K562 (cell line): Measurements from ENCODE around the gene GATA1. TPM values are rescaled to one million over a fixed set of nuclear protein-coding genes. Genes with fewer than 3 reads are reported as not detected.

Source experiments
- ATAC-seq: fragments of 200-7000 bp; cut with Tn5 transposase; 3 replicates; pipeline ENCODE4 v1.9.1; 2020; ENCODE audit warnings: moderate library complexity
- BruUV-seq: library from RNA; stranded (reverse); fragments of 400-500 nt; replicated peaks from 2 replicates; lab custom pipeline; 2021; lab: Mats Ljungman, UMichigan
- CTCF ChIA-PET: fragments of 300-600 bp; formaldehyde crosslinking; extraction: SDS; loops from one replicate; lab custom pipeline; 2021; ENCODE audit warnings: low intra/inter-chr PET ratio; lab: Yijun Ruan, JAX
- POLR2A ChIA-PET: fragments of 300-600, 350-650 bp; sonication (Branson Sonifier 250); formaldehyde crosslinking; extraction: SDS; loops from one replicate; lab custom pipeline; 2021; ENCODE audit warnings: antibody characterized with exemption, inconsistent platforms; lab: Yijun Ruan, JAX
- DNase-seq, 4 experiments: peaks; one replicate each; pipeline versions ENCODE4 v3.0.0 to v3.0.0-alpha.2; 2011 to 2018; ENCODE audit warnings: low spot score in 3 of 4, mixed read lengths in 3 of 4; ENCODE audit errors: extremely low read depth in 1 of 4
- FAIRE-seq: peaks from 2 replicates; lab custom pipeline; 2011; peaks lifted over from hg19 to GRCh38; lab: Jason Lieb, UNC
- H2AFZ ChIP-seq: 2 replicates; pipeline ENCODE4 v1.6.0; 2011; ENCODE audit warnings: low read depth, low read length, control low read depth, inconsistent platforms
- H3K27ac ChIP-seq: fragments of 200-600 bp; 3 replicates; pipeline ENCODE4 v1.8.0; 2011; ENCODE audit warnings: low read depth, mild to moderate bottlenecking, control low read depth, inconsistent platforms, low read length, moderate library complexity, mixed read lengths; ENCODE audit errors: extremely low read depth
- H3K27me3 ChIP-seq, 2 experiments: fragments of 300-600 bp in 1 of 2; 2 replicates in 1 of 2; 3 replicates in 1 of 2; pipeline versions ENCODE4 v1.6.0 to v1.8.0; 2011; ENCODE audit warnings: inconsistent platforms in 2 of 2, low read length in 2 of 2, mild to moderate bottlenecking in 1 of 2, mixed read lengths in 1 of 2, moderate library complexity in 1 of 2; ENCODE audit not compliant: control insufficient read depth in 2 of 2, insufficient read depth in 2 of 2
- H3K36me3 ChIP-seq: fragments of 300-600 bp; 3 replicates; pipeline ENCODE4 v1.8.0; 2011; ENCODE audit warnings: mild to moderate bottlenecking, low read length, inconsistent platforms; ENCODE audit not compliant: control insufficient read depth, insufficient read depth
- H3K4me1 ChIP-seq, 2 experiments: fragments of 200-600 bp in 1 of 2; replicated peaks in 1 of 2; 2 replicates in 1 of 2; 3 replicates in 1 of 2; pipeline versions ENCODE4 v1.5.1 to v1.8.0; 2011; ENCODE audit warnings: inconsistent platforms in 2 of 2, low read length in 2 of 2, mild to moderate bottlenecking in 1 of 2, mixed read lengths in 1 of 2, moderate library complexity in 1 of 2; ENCODE audit not compliant: control insufficient read depth in 2 of 2, insufficient read depth in 2 of 2
- H3K4me2 ChIP-seq: 2 replicates; pipeline ENCODE4 v1.6.1; 2011; ENCODE audit warnings: low read length, control low read depth, inconsistent platforms, mixed read lengths; ENCODE audit not compliant: insufficient read depth
- H3K4me3 ChIP-seq: fragments of 200-600 bp; sonication (generic), shearing (Covaris generic); 2 replicates; pipeline ENCODE4 v1.5.1; 2016; ENCODE audit warnings: control low read depth, inconsistent platforms
- H3K79me2 ChIP-seq: fragments of 200-600 bp; 3 replicates; pipeline ENCODE4 v1.8.0; 2011; ENCODE audit warnings: low read length, inconsistent platforms; ENCODE audit not compliant: control insufficient read depth, insufficient read depth
- H3K9ac ChIP-seq, 2 experiments: 2 replicates each; pipeline versions ENCODE4 v1.6.0 to v1.6.1; 2011; ENCODE audit warnings: low read depth in 2 of 2, low read length in 2 of 2, control low read depth in 1 of 2, inconsistent platforms in 1 of 2, mild to moderate bottlenecking in 1 of 2, mixed read lengths in 1 of 2; ENCODE audit not compliant: insufficient read depth in 1 of 2
- H3K9me1 ChIP-seq: one replicate; pipeline ENCODE4 v1.6.0; 2011; ENCODE audit warnings: inconsistent platforms, mild to moderate bottlenecking, low read length, moderate library complexity; ENCODE audit not compliant: control insufficient read depth, insufficient read depth
- H3K9me3 ChIP-seq: replicated peaks from 2 replicates; pipeline ENCODE4 v1.5.1; 2011; ENCODE audit warnings: low read depth, low read length, inconsistent platforms; ENCODE audit not compliant: control insufficient read depth, insufficient read depth
- H4K20me1 ChIP-seq: replicated peaks from 2 replicates; pipeline ENCODE4 v1.6.1; 2011; ENCODE audit warnings: low read length, inconsistent platforms, mixed read lengths; ENCODE audit not compliant: control insufficient read depth, insufficient read depth
- GABPB1 ChIP-seq: sonication (generic); formaldehyde crosslinking; IDR thresholded peaks from 2 replicates; pipeline ENCODE4 v1.8.0; 2022; ENCODE audit warnings: mild to moderate bottlenecking, missing genetic modification reagents
- NCOA4 ChIP-seq: fragments of 450-650 bp; IDR thresholded peaks from 2 replicates; pipeline ENCODE4 v1.6.1; 2018; ENCODE audit warnings: mild to moderate bottlenecking; ENCODE audit not compliant: partially characterized antibody
- TRIM24 ChIP-seq, 2 experiments: fragments of 450-650 bp; IDR thresholded peaks; 2 replicates each; pipeline ENCODE4 v1.6.1; 2016
- WGBS: fragments of 100-300 bp; shearing (Covaris generic); methylation state at CpG from one replicate; pipeline ENCODE4 v1.1.6; 2016; ENCODE audit warnings: low coverage, mixed read lengths; ENCODE audit not compliant: insufficient coverage; ENCODE audit errors: missing lambda C conversion rate; 5-methylcytosine and 5-hydroxymethylcytosine counted together
- in situ Hi-C: fragments of 300-500 bp; cut with MboI; formaldehyde crosslinking; loops from 4 replicates; pipeline ENCODE4 v1.15.0; 2018; ENCODE audit warnings: inconsistent platforms, mixed read lengths
- intact Hi-C: fragments of 100-400 bp; cut with micrococcal nuclease; formaldehyde crosslinking; loops from 2 replicates; pipeline ENCODE4 v1.14.2; 2022
- polyA plus RNA-seq, 8 experiments: library from polyadenylated mRNA; depleted of rRNA in 4 of 8; stranded (reverse) in 5 of 8; unstranded in 3 of 8; fragments of >200 nt; fragmentation: Nextera tagmentation in 2 of 8; fragmentation: Illumina TruSeq in 1 of 8; extraction: Ambion mirVana in 2 of 8; extraction: Trizol in 1 of 8; gene quantifications; 2 replicates each; pipeline versions ENCODE4 v1.2.1 to v1.2.3, GENCODE V29; 2011 to 2014; ENCODE audit warnings: inconsistent platforms in 1 of 8, missing spikeins in 1 of 8
- total RNA-seq, 7 experiments: library from RNA; depleted of rRNA in 6 of 7; stranded (reverse); fragments of >200 nt in 6 of 7; fragmentation: Illumina TruSeq in 2 of 7; extraction: Trizol in 2 of 7; gene quantifications; 2 replicates each; pipeline versions ENCODE4 v1.2.1 to v1.2.3, GENCODE V29; 2011 to 2021; ENCODE audit warnings: low replicate concordance in 1 of 7
- TF ChIP-seq, protein P1 (sequence below), 3 experiments: IDR thresholded peaks in 2 of 3; conservative IDR thresholded peaks in 1 of 3; 2 replicates each; pipeline ENCODE4 v1.5.1; 2011 to 2012; ENCODE audit warnings: low read length in 3 of 3, mild to moderate bottlenecking in 3 of 3, control low read depth in 2 of 3, improper control_type of control experiment in 1 of 3, inconsistent platforms in 1 of 3, low read depth in 1 of 3, mixed read lengths in 1 of 3, moderate library complexity in 1 of 3; ENCODE audit not compliant: insufficient read depth in 2 of 3
- TF ChIP-seq, protein P2 (sequence below): sonication (generic); formaldehyde crosslinking; IDR thresholded peaks from 2 replicates; pipeline ENCODE4 v1.8.1; 2023; ENCODE audit warnings: mild to moderate bottlenecking, missing genetic modification reagents

Gene GATA1
- total and polyA plus RNA-seq, 9 of the 15 experiments (the other 6 are each of a cell fraction or from before 2014, with no cell fraction given) = 11.9 to 291 (median 116) TPM

DNA sequence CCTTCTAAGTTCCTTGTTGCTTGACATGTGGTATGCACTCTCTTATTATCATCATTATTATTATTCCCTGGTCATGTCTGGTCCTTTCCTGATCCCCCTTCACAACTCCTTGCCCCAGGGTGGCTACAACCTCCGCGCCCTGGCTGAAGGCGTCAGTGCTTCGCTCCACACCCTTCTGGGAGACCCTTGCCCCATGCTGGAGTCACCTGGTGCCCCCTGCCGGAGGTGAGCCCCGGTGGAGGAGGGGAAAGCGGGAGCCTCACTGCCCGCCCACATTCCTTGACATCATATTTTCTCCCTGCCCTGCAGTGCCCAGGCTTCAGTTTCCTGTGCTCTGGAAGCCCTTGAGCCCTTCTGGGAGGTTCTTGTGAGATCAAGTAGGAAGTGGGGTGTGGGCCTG lies 28.9 kb downstream of the GATA1 start:
- intact Hi-C loops = no loop called here
- in situ Hi-C loops = no loop called here
- TF ChIP-seq GABPB1 (CRISPR knock-in tag) = no peak
- TF ChIP-seq NCOA4 = no peak

DNA sequence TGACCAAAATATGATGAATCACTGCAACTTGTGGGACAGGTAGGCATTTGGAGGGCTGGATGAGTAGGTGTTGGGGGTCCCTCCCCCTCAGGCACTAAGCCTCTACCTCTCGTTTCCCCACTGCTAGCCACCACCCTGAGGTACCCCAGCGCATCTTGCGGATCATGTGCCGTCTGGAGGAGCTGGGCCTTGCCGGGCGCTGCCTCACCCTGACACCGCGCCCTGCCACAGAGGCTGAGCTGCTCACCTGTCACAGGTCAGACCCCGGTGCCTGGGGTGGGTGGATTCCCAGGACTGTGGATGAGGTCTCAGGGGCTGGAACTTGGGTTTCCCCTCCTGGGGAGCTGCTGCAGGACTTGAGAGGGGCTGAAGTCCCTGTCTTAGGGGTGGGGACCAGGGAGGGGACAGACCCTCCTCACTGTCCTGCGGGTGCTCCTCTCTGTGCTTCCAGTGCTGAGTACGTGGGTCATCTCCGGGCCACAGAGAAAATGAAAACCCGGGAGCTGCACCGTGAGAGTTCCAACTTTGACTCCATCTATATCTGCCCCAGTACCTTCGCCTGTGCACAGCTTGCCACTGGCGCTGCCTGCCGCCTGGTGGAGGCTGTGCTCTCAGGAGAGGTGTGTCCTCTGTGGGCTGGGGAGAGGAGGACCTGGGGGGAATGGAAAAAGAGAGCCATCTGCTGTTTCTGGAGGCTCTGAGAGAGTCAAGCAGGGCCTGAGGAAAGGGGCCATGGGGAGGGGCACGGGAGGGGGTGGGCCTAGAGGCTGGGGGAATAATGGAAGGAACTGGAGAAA lies 29.8 kb downstream of the GATA1 start:
- 92% methylated on average over 2 of the region's 18 CpGs for WGBS
- Histone ChIP-seq H3K9ac (peak overlapping the region in 1 of 2 experiments; percentile 58; a peak in 2 of 4 replicates), H3K9me3 (no peaks in the 10 kb centered on the region), H3K36me3 (peaks cover 37% of the 10 kb centered on the region; the same call in 2 of the 3 replicates), H3K4me1 (peaks cover 5 to 12% of the 10 kb centered on the region in 2 experiments; a peak in 4 of 5 replicates), H2AFZ (no peak overlapping the region), H3K4me3 (no peak overlapping the region), H3K27ac (no peak overlapping the region), H3K4me2 (no peak overlapping the region), H4K20me1 (no peaks in the 10 kb centered on the region), H3K27me3 (no peaks in the 10 kb centered on the region), H3K79me2 (no peaks in the 10 kb centered on the region), H3K9me1 (no peaks in the 10 kb centered on the region)
- ChIA-PET CTCF (no interaction called here), POLR2A (interaction anchor here (0.7 kb wide), 1 partner anchor 11 kb away, joined by 3 read pairs; no protein-coding TSS in a partner anchor)
- peak; percentile 80 for ATAC-seq
- DNase-seq = peak in 1 of 4 experiments; percentile 21
- no peak for FAIRE-seq
- intact Hi-C loops = no loop called here
- in situ Hi-C loops = no loop called here
- no TSS peak for BruUV-seq
- TF ChIP-seq TRIM24 (IDR thresholded peaks at IDR 0.05) = no peak
- TF ChIP-seq, protein P1, sequence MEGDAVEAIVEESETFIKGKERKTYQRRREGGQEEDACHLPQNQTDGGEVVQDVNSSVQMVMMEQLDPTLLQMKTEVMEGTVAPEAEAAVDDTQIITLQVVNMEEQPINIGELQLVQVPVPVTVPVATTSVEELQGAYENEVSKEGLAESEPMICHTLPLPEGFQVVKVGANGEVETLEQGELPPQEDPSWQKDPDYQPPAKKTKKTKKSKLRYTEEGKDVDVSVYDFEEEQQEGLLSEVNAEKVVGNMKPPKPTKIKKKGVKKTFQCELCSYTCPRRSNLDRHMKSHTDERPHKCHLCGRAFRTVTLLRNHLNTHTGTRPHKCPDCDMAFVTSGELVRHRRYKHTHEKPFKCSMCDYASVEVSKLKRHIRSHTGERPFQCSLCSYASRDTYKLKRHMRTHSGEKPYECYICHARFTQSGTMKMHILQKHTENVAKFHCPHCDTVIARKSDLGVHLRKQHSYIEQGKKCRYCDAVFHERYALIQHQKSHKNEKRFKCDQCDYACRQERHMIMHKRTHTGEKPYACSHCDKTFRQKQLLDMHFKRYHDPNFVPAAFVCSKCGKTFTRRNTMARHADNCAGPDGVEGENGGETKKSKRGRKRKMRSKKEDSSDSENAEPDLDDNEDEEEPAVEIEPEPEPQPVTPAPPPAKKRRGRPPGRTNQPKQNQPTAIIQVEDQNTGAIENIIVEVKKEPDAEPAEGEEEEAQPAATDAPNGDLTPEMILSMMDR (IDR thresholded peaks at IDR 0.05 in 2 of 3, conservative IDR thresholded peaks at IDR 0.05 in 1 of 3; ENCODE audit: insufficient read depth in 2 of 3, low read depth in 1 of 3, low read length in 3 of 3) = peak; percentile 22 to 41 (median 32); a peak in 3 of 6 replicates
- TF ChIP-seq, protein P2, sequence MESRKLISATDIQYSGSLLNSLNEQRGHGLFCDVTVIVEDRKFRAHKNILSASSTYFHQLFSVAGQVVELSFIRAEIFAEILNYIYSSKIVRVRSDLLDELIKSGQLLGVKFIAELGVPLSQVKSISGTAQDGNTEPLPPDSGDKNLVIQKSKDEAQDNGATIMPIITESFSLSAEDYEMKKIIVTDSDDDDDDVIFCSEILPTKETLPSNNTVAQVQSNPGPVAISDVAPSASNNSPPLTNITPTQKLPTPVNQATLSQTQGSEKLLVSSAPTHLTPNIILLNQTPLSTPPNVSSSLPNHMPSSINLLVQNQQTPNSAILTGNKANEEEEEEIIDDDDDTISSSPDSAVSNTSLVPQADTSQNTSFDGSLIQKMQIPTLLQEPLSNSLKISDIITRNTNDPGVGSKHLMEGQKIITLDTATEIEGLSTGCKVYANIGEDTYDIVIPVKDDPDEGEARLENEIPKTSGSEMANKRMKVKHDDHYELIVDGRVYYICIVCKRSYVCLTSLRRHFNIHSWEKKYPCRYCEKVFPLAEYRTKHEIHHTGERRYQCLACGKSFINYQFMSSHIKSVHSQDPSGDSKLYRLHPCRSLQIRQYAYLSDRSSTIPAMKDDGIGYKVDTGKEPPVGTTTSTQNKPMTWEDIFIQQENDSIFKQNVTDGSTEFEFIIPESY (CRISPR knock-in tag) = peak; percentile 83

More for the DNA sequence above, 28.9 kb downstream of the GATA1 start:
- DNase-seq (no peak), ATAC-seq (no peak), FAIRE-seq (no peak)
- H3K36me3 ChIP-seq = peaks cover 32% of the 10 kb centered on the region; the same call in 2 of the 3 replicates
- no peak overlapping the region for H3K27ac ChIP-seq
- no peak overlapping the region for H3K4me2 ChIP-seq
- WGBS = 97% methylated on average over 5 of the region's 8 CpGs
- ChIA-PET POLR2A (interaction anchor here (0.6 kb wide), 1 partner anchor 1645 kb away, joined by 3 read pairs; no protein-coding TSS in a partner anchor), CTCF (no interaction called here)
- H4K20me1 ChIP-seq = no peaks in the 10 kb centered on the region
- no peak overlapping the region for H3K9ac ChIP-seq
- H3K79me2 ChIP-seq = no peaks in the 10 kb centered on the region
- no peaks in the 10 kb centered on the region for H3K9me3 ChIP-seq
- peaks cover 5 to 12% of the 10 kb centered on the region in 2 experiments; a peak in 4 of 5 replicates for H3K4me1 ChIP-seq
- no peaks in the 10 kb centered on the region for H3K27me3 ChIP-seq
- H3K4me3 ChIP-seq = no peak overlapping the region
- H2AFZ ChIP-seq = no peak overlapping the region
- H3K9me1 ChIP-seq = no peaks in the 10 kb centered on the region
- no TSS peak for BruUV-seq
